Gastroesophageal sphincter (tissue), 3 donors: ENCODE data around the gene TAF13.

Experiments used
- EP300 ChIP-seq: sonication (generic); formaldehyde crosslinking; IDR thresholded peaks from one replicate; pipeline ENCODE4 v1.6.1; 2017; ENCODE audit warnings: antibody characterized with exemption, mild to moderate bottlenecking
- POLR2A ChIP-seq, 2 donors: fragments of 450-650 bp; IDR thresholded peaks; one replicate each; pipeline ENCODE4 v1.6.1; 2017; ENCODE audit warnings: antibody characterized with exemption in 2 of 2, mild to moderate bottlenecking in 2 of 2, moderate library complexity in 1 of 2
- POLR2AphosphoS5 ChIP-seq: sonication (generic); formaldehyde crosslinking; IDR thresholded peaks from one replicate; pipeline ENCODE4 v1.6.1; 2017; ENCODE audit warnings: antibody characterized with exemption
- TF ChIP-seq, protein P1 (sequence below), 4 experiments: fragments of 200-600 bp in 2 of 4; fragments of 450-650 bp in 2 of 4; sonication (generic) in 1 of 4; IDR thresholded peaks; one replicate each; pipeline ENCODE4 v1.5.1; 2017 to 2019; ENCODE audit warnings: antibody characterized with exemption in 4 of 4, mild to moderate bottlenecking in 2 of 4, moderate library complexity in 2 of 4

DNA sequence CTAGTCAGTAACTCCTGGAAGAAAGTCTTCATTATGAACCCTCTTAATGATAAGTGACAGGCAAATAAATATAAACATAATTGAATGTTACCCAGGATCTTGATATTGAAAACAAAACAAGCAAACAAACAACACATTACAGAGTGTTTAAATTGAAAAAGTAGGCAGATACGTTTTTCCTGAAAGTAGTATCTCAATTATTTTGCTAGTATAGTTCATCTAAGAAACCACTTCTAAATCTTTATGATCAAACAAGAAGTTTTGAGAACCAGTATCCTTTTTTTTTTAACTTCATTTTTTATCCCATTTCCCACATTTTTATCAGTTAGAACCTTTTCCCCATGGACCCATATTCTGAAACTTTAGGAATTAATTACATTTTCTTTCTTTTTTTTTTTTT is 30.2 kb downstream of the TAF13 start:
- TF ChIP-seq POLR2A (IDR thresholded peaks at IDR 0.05) (no peak), POLR2AphosphoS5 (no peak), EP300 (no peak)
- TF ChIP-seq, protein P1, sequence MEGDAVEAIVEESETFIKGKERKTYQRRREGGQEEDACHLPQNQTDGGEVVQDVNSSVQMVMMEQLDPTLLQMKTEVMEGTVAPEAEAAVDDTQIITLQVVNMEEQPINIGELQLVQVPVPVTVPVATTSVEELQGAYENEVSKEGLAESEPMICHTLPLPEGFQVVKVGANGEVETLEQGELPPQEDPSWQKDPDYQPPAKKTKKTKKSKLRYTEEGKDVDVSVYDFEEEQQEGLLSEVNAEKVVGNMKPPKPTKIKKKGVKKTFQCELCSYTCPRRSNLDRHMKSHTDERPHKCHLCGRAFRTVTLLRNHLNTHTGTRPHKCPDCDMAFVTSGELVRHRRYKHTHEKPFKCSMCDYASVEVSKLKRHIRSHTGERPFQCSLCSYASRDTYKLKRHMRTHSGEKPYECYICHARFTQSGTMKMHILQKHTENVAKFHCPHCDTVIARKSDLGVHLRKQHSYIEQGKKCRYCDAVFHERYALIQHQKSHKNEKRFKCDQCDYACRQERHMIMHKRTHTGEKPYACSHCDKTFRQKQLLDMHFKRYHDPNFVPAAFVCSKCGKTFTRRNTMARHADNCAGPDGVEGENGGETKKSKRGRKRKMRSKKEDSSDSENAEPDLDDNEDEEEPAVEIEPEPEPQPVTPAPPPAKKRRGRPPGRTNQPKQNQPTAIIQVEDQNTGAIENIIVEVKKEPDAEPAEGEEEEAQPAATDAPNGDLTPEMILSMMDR (IDR thresholded peaks at IDR 0.05) = no peak
